ENCODE data around the gene CFAP300. TPM values are rescaled to one million over a fixed set of nuclear protein-coding genes. Genes with fewer than 3 reads are reported as not detected.
A peak's percentile ranks its signal among the peaks of the same experiment; 100 is the strongest.

The CFAP300 gene
- total and polyA plus RNA-seq, 2 of the 8 experiments (the other 6 are each of a cell fraction or from before 2014, with no cell fraction given), result 2.1 to 2.8 TPM

DNA sequence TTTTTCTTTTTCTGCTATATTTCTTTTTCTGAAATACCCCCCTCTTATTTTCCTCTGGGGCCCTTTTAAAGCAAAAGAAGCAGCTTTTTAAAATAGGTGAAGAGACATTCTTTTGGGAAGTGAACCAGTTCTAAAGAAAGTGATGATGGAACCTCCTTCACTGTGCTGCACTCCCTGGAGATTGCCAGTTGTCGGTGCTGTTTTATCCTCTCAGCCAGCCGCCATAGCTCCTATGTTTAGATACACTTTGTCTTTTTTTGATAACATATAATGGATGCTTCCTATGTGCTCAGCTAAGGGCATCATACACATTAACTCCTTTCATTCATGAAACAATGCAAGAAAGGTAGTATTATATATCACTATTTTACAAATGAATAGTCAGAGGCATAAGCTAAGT, 14.0 kb downstream of the CFAP300 start:
- DNase-seq (ENCODE audit: low read depth in 1 of 2, low spot score in 2 of 2) (no peak), FAIRE-seq (no peak)
- no peaks in the 10 kb centered on the region for H3K79me2 ChIP-seq (ENCODE audit: control insufficient read depth in 1 of 2, insufficient read depth in 2 of 2, low read length in 2 of 2)
- no peak overlapping the region for H3K14ac ChIP-seq (ENCODE audit: insufficient read length)
- no peak overlapping the region for H2BK15ac ChIP-seq (ENCODE audit: low read length)
- no peaks in the 10 kb centered on the region for H3K79me1 ChIP-seq (ENCODE audit: low read depth, low read length)
- H3K9me3 ChIP-seq (ENCODE audit: insufficient read depth in 2 of 2, low read depth in 1 of 2, low read length in 1 of 2), result no peaks in the 10 kb centered on the region
- no peaks in the 10 kb centered on the region for H3K4me1 ChIP-seq (replicated peaks in 1 of 4; ENCODE audit: control insufficient read depth in 3 of 4, insufficient read depth in 4 of 4, low read length in 3 of 4)
- H3K4ac ChIP-seq (replicated peaks; ENCODE audit: insufficient read length, low read depth, low read length), result no peak overlapping the region
- WGBS, 2 experiments (ENCODE audit: extremely low coverage in 1 of 2, insufficient coverage in 1 of 2, insufficient read length in 1 of 2, insufficient replicate concordance in 2 of 2, low coverage in 1 of 2, low lambda C conversion rate in 2 of 2, missing lambda C conversion rate in 1 of 2), result 75% methylated on average over 2 of the region's 2 CpGs; no CpG with 5 or more reads in 1 of the 2 experiments
- no peaks in the 10 kb centered on the region for H3K36me3 ChIP-seq (ENCODE audit: control insufficient read depth in 2 of 4, insufficient read depth in 4 of 4, low read length in 3 of 4)
- H3K23me2 ChIP-seq (ENCODE audit: low read depth, low read length), result no peaks in the 10 kb centered on the region
- no peak overlapping the region for H2AFZ ChIP-seq (ENCODE audit: low read length)
- H3K27ac ChIP-seq (ENCODE audit: low read depth, low read length), result no peak overlapping the region
- H3K23ac ChIP-seq (ENCODE audit: insufficient read length), result no peak overlapping the region
- no peak overlapping the region for H2BK20ac ChIP-seq (ENCODE audit: low read length)
- no peaks in the 10 kb centered on the region for H4K20me1 ChIP-seq (replicated peaks in 1 of 2; ENCODE audit: control insufficient read depth in 1 of 2, insufficient read depth in 2 of 2, low read length in 2 of 2)
- no peak overlapping the region for H3K9ac ChIP-seq (replicated peaks in 1 of 4; ENCODE audit: extremely low read depth in 1 of 4, low read depth in 3 of 4, low read length in 3 of 4)
- no peak overlapping the region for H2BK5ac ChIP-seq (ENCODE audit: low read depth, low read length)
- H4K8ac ChIP-seq (ENCODE audit: extremely low read depth, insufficient read depth, low read length), result no peak overlapping the region
- no peak overlapping the region for H2BK120ac ChIP-seq (replicated peaks; ENCODE audit: low read depth, low read length)
- no peak overlapping the region for H4K91ac ChIP-seq (replicated peaks; ENCODE audit: insufficient read length, low read length)
- H3K18ac ChIP-seq (ENCODE audit: extremely low read depth, low read length), result no peak overlapping the region
- H3K56ac ChIP-seq (replicated peaks; ENCODE audit: insufficient read length, low read depth, low read length), result no peak overlapping the region
- CTCF ChIA-PET (ENCODE audit: partially characterized antibody), result interaction anchor here (0.6 to 1.7 kb wide), 16 partner anchors 10 to 291 kb away, joined by 3 to 5 read pairs (median 4); no protein-coding TSS in a partner anchor
- no peak overlapping the region for H4K5ac ChIP-seq (ENCODE audit: insufficient read length, low read depth, low read length)
- H3K4me3 ChIP-seq (ENCODE audit: extremely low read depth in 1 of 4, insufficient read depth in 2 of 4, low read depth in 3 of 4, low read length in 4 of 4), result no peak overlapping the region
- no peak overlapping the region for H2AK5ac ChIP-seq (ENCODE audit: low read depth, low read length)
- POLR2A ChIA-PET (ENCODE audit: partially characterized antibody), result no interaction called here
- H3K27me3 ChIP-seq (replicated peaks in 1 of 4; ENCODE audit: control insufficient read depth in 3 of 4, extremely low read depth in 1 of 4, insufficient read depth in 3 of 4, low read length in 3 of 4), result no peaks in the 10 kb centered on the region
- H3K4me2 ChIP-seq (ENCODE audit: insufficient read depth in 1 of 2, low read depth in 2 of 2, low read length in 2 of 2), result no peak overlapping the region
- H2BK12ac ChIP-seq (ENCODE audit: low read depth, low read length), result no peak overlapping the region
- TF ChIP-seq POLR2A (IDR thresholded peaks at IDR 0.05; ENCODE audit: control extremely low read depth in 1 of 2, low read depth in 2 of 2, low read length in 2 of 2) (no peak), HDAC6 (IDR thresholded peaks at IDR 0.05; ENCODE audit: low read depth, low read length) (no peak), SRF (IDR thresholded peaks at IDR 0.05; ENCODE audit: low read depth, low read length) (no peak), SP4 (IDR thresholded peaks at IDR 0.05; ENCODE audit: low read length) (no peak), SIN3A (conservative IDR thresholded peaks at IDR 0.05 in 1 of 2, IDR thresholded peaks at IDR 0.05 in 1 of 2; ENCODE audit: low read depth in 1 of 2, low read length in 2 of 2) (no peak), RFX5 (IDR thresholded peaks at IDR 0.05; ENCODE audit: borderline replicate concordance, low read depth, low read length) (no peak), CHD2 (IDR thresholded peaks at IDR 0.05; ENCODE audit: low read length) (no peak), CEBPB (IDR thresholded peaks at IDR 0.05; ENCODE audit: low read depth, low read length) (no peak), SP2 (IDR thresholded peaks at IDR 0.05; ENCODE audit: low read length) (no peak), ZNF274 (IDR thresholded peaks at IDR 0.05; ENCODE audit: borderline replicate concordance, extremely low read depth, low read length) (no peak)
- TF ChIP-seq, protein P1, sequence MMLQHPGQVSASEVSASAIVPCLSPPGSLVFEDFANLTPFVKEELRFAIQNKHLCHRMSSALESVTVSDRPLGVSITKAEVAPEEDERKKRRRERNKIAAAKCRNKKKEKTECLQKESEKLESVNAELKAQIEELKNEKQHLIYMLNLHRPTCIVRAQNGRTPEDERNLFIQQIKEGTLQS (IDR thresholded peaks at IDR 0.05; ENCODE audit: insufficient read depth, low read depth, low read length), result no peak
- TF ChIP-seq, protein P2, sequence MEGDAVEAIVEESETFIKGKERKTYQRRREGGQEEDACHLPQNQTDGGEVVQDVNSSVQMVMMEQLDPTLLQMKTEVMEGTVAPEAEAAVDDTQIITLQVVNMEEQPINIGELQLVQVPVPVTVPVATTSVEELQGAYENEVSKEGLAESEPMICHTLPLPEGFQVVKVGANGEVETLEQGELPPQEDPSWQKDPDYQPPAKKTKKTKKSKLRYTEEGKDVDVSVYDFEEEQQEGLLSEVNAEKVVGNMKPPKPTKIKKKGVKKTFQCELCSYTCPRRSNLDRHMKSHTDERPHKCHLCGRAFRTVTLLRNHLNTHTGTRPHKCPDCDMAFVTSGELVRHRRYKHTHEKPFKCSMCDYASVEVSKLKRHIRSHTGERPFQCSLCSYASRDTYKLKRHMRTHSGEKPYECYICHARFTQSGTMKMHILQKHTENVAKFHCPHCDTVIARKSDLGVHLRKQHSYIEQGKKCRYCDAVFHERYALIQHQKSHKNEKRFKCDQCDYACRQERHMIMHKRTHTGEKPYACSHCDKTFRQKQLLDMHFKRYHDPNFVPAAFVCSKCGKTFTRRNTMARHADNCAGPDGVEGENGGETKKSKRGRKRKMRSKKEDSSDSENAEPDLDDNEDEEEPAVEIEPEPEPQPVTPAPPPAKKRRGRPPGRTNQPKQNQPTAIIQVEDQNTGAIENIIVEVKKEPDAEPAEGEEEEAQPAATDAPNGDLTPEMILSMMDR (IDR thresholded peaks at IDR 0.05; ENCODE audit: control extremely low read depth in 1 of 3, insufficient read depth in 1 of 3, low read depth in 1 of 3, low read length in 3 of 3), result peak in 2 of 3 experiments; percentile 15 to 35; a peak in 2 of 4 replicates

Measured in H1 (cell line).